Measurements from ENCODE around the gene RCOR1. TPM values are rescaled to one million over a fixed set of nuclear protein-coding genes. Genes with fewer than 3 reads are reported as not detected.
"Not testable (repeated sequence)": the region's sequence is repeated elsewhere in the genome, so short reads cannot be mapped to it uniquely, and the experiment has no call there.

RCOR1 gene
- total RNA-seq, 4 donors from 2014 or later: 3.3 to 40.0 (median 19.7) TPM

- Histone ChIP-seq H3K9me3 (no peaks in the 10 kb centered on the region), H3K36me3 (no peaks in the 10 kb centered on the region), H3K27me3 (peaks cover 0 to 6% of the 10 kb centered on the region in 2 donors), H3K4me1 (peaks cover 0 to 6% of the 10 kb centered on the region in 2 donors), H3K4me3 (no peak overlapping the region), H3K27ac (no peak overlapping the region)
- intact Hi-C loops (cut with DNase I; ENCODE audit: low total_unique reads): no loop called here
- DNase-seq: no peak
- TF ChIP-seq POLR2A (IDR thresholded peaks at IDR 0.05) (no peak), CTCF (IDR thresholded peaks at IDR 0.05) (no peak)
Measured at GRCh38 chr14:102548616-102549240, 43.7 kb upstream of the RCOR1 start.

- H3K27ac ChIP-seq; H3K9me3 ChIP-seq; H3K36me3 ChIP-seq; H3K4me1 ChIP-seq; DNase-seq; intact Hi-C loops (cut with DNase I; ENCODE audit: low total_unique reads); H3K27me3 ChIP-seq; H3K4me3 ChIP-seq: not testable (repeated sequence)
Measured at GRCh38 chr14:102550927-102551401, 41.5 kb upstream of the RCOR1 start.

GRCh38 chr14:102551995-102552705, 40.3 kb upstream of the RCOR1 start:
- Histone ChIP-seq H3K4me1 (no peaks in the 10 kb centered on the region), H3K27ac (no peak overlapping the region), H3K9me3 (no peaks in the 10 kb centered on the region), H3K27me3 (no peaks in the 10 kb centered on the region), H3K4me3 (no peak overlapping the region), H3K36me3 (no peaks in the 10 kb centered on the region)
- intact Hi-C loops (cut with DNase I; ENCODE audit: low total_unique reads): no loop called here
- no peak for TF ChIP-seq CTCF (IDR thresholded peaks at IDR 0.05)
- no peak for TF ChIP-seq POLR2A (IDR thresholded peaks at IDR 0.05)
- DNase-seq: no peak

- Histone ChIP-seq H3K9me3 (no peaks in the 10 kb centered on the region), H3K36me3 (no peaks in the 10 kb centered on the region), H3K27ac (peak overlapping the region; percentile 35 to 39), H3K4me1 (no peaks in the 10 kb centered on the region), H3K27me3 (no peaks in the 10 kb centered on the region), H3K4me3 (peak overlapping the region; percentile 52 to 64)
- DNase-seq: peak in 1 of 2 donors; percentile 35
- intact Hi-C loops (cut with DNase I; ENCODE audit: low total_unique reads): no loop called here
- TF ChIP-seq CTCF (IDR thresholded peaks at IDR 0.05) (no peak), POLR2A (IDR thresholded peaks at IDR 0.05) (no peak)
Measured at GRCh38 chr14:102554821-102555819, 37.3 kb upstream of the RCOR1 start.

- H3K36me3 ChIP-seq: no peaks in the 10 kb centered on the region
Measured at GRCh38 chr14:102556098-102556677, 36.3 kb upstream of the RCOR1 start.

More at GRCh38 chr14:102556098-102556677, 36.3 kb upstream of the RCOR1 start:
- no peak for DNase-seq
- no peak overlapping the region for H3K27ac ChIP-seq
- no peaks in the 10 kb centered on the region for H3K27me3 ChIP-seq
- intact Hi-C loops (cut with DNase I; ENCODE audit: low total_unique reads): no loop called here
- H3K4me3 ChIP-seq: no peak overlapping the region
- H3K9me3 ChIP-seq: no peaks in the 10 kb centered on the region
- TF ChIP-seq CTCF (IDR thresholded peaks at IDR 0.05) (no peak), POLR2A (IDR thresholded peaks at IDR 0.05) (no peak)
- H3K4me1 ChIP-seq: no peaks in the 10 kb centered on the region
